Stimulated activated CD8-positive, alpha-beta memory T cell treated with anti-CD3 and anti-CD28 coated beads, Interleukin-15, amount 100 ng/mL, for 4 hours (primary cell): ENCODE data around the gene HCN2.
A peak's percentile ranks its signal among the peaks of the same experiment; 100 is the strongest.
"Not testable (repeated sequence)": the region's sequence is repeated elsewhere in the genome, so short reads cannot be mapped to it uniquely, and the experiment has no call there.

Experiments
- DNase-seq, 2 donors: peaks; one replicate each; pipeline ENCODE4 v3.0.0-alpha.2; 2020; ENCODE audit warnings: low read depth in 2 of 2

HCN2 gene

DNA sequence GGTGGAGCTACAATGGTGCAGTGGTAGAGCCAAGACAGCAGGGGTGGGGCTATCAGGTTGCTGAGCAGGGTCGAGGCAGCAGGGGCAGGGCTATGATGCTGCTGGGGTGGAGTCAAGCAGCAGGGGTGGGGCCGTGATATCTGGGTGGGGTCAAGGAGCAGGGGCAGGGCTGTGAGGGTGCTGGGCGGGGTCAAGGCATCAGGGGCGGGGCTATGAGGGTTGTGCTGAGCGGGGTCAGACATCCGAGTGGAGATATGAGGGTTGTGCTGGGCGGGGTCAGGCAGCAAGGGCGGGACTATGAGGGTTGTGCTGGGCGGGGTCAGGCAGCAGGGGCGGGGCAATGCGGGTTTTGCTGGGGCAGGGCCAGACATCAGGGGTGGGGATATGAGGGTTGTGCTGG, 14.7 kb downstream of the HCN2 start:
- no peak for DNase-seq

DNA sequence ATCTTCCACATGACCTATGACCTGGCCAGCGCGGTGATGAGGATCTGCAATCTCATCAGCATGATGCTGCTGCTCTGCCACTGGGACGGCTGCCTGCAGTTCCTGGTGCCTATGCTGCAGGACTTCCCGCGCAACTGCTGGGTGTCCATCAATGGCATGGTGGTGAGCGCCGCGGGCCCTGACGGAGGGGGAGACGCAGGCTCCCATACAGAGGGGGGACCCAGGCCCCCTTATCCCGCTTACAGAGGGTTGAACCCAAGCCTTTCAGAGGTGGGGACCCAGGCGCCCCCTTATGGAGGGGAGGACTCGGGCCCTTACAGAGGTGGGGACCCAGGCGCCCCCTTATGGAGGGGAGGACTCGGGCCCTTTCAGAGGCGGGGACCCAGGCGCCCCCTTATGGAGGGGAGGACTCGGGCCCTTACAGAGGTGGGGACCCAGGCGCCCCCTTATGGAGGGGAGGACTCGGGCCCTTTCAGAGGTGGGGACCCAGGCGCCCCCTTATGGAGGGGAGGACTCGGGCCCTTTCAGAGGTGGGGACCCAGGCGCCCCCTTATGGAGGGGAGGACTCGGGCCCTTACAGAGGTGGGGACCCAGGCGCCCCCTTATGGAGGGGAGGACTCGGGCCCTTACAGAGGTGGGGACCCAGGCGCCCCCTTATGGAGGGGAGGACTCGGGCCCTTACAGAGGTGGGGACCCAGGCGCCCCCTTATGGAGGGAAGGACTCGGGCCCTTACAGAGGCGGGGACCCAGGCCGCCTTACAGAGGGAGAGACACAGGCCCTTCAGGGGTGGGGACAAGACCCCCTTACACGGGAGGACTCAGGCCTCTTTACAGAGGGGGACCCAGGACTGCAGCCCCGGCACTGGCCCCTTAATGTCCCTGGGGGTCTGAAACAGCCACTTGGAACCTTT, 15.6 kb downstream of the HCN2 start:
- DNase-seq: not testable (repeated sequence)

- no peak for DNase-seq
Measured at GRCh38 chr19:607301-608154, 17.8 kb downstream of the HCN2 start.

GRCh38 chr19:608155-609003, 18.7 kb downstream of the HCN2 start:
- DNase-seq: no peak

DNA sequence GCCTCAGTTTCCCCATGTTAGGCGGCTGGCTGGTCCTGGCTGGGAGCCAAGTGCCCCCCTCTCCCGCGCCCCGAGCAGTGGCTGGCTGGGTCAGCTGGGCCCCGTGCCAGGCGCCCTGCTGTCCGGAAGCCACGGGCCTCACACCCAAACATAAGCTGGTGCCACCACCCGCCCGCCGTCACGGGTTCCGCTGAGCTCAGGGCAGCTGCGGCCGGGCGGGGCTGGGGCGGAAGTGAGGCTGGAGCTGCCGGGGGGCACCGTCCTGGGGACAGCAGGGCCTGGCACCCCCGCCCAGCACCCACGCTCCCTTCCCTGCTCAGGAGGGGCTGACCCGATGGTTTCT, 19.3 kb downstream of the HCN2 start:
- DNase-seq: no peak

DNA sequence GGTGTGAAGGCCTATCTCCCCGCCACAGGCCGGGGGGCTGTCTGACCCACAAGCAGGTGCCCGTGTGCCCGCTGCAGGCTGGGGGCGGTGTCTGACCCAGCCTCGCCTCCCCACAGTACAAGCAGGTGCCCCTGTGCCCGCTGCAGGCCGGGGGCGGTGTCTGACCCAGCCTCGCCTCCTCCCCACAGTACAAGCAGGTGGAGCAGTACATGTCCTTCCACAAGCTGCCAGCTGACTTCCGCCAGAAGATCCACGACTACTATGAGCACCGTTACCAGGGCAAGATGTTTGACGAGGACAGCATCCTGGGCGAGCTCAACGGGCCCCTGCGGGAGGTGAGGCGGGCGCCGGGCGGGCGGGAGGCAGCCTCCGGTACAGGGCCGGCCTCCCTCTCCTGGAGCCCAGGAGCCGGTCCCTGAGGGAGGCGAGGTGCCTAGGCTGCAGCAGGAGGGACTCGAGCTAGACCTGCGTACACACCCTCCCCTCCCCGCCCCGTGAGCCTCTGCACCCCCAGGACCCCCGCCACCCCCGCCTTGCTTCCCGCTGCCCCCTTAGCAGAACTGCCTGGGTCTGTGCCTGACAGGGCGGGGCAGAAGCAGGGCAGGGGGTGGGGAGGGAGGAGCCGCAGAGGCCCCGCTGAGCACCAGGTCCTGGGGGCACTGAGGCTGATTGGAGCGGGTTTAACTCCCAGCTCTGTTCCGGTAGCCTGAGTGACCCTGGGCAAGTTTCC, 20.6 kb downstream of the HCN2 start:
- DNase-seq: no peak

DNA sequence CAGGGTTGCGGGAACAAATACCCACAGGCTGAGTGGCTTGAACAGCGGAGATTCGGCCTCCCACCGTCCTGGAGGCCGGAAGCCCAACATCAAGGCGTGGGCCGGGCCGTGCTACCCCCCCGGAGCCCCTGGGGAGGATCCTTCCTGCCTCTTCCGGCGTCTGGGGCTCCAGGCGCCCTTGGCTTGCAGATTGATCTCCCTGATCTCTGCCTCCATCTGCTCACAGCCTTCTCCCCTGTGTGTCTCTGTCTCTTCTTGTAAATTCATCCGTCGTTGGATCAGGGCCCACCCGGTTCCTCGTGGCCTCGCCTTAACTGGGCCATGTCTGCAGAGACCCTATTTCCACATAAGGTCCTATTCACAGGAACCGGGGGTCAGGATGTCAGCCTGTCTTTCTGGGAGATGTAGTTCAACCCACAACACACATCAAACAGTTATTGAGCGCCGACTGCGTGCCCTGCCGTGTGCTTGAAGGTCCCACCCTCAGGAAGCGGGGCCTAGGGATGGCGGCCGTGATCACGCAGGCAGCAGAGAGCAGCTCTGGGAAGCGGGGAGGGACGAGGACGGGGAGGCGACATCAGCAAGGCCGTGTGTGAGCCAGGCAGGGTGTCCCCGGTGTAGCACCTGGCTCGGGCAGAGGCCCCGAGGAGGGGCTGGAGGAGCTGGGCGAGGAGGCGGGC, 21.3 kb downstream of the HCN2 start:
- DNase-seq: peak in 1 of 2 donors; percentile 12

GRCh38 chr19:611481-611868, 21.8 kb downstream of the HCN2 start:
- peak; percentile 43 to 63 for DNase-seq

DNA sequence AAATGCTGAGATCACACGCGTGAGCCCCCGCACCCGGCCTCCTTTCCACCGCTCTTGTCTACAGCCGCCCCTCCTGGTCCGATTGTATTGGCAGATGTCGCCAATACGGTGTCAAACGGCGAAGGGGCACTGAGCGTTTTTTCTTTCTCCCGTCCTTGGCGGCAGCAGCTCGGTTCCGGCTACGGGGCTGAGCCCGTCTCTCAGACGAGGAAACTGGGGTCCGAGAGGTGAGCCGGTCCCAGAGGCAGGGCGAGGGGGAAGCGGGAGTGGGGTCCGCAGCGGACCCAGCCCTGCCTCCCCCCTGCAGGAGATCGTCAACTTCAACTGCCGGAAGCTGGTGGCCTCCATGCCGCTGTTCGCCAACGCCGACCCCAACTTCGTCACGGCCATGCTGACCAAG, 23.3 kb downstream of the HCN2 start:
- DNase-seq: no peak

DNA sequence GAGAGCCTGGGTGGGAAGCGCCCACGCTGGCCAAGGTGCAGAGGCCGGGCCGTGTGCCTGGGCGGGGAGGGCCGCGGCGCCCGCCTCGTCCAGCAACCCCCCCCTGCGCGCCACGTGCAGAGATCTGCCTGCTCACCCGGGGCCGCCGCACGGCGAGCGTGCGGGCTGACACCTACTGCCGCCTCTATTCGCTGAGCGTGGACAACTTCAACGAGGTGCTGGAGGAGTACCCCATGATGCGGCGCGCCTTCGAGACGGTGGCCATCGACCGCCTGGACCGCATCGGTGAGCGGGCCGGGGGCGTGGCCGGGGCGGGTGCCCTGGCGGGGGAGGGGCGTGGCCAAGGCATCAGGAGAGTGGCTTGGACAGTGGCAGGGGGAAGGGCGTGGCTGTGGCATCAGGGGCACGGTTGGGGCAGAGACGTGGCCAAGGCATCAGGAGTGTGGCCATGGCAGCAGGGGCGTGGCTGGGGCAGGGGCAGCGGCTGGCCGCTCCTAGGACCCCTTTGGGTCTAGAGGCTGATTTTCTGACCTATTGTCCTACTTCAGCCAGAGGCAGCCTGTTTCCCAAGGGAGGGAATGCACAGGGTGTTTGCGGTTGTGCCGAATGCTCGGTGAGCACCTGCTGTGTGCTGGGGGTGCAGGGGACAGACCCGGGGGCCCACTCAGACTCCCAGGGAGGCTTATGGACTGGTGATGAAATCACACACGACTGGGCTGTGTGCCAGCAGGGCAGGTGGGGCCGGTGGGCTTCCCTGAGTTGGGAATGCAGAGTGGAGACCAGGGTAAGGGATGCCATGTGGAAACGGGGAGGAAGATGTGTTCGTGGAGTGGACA, 24.3 kb downstream of the HCN2 start:
- no peak for DNase-seq

DNA sequence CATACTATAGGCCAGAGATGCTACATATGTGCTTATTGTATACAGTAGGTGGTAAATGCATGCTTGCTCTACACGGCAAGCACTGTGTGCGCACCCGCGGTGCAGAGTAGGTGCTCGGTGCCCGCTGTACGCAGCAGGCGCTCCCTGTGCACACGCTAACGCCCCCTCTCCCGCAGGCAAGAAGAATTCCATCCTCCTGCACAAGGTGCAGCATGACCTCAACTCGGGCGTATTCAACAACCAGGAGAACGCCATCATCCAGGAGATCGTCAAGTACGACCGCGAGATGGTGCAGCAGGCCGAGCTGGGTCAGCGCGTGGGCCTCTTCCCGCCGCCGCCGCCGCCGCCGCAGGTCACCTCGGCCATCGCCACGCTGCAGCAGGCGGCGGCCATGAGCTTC, 25.9 kb downstream of the HCN2 start:
- no peak for DNase-seq

GRCh38 chr19:616062-616700, 26.5 kb downstream of the HCN2 start:
- no peak for DNase-seq

DNA sequence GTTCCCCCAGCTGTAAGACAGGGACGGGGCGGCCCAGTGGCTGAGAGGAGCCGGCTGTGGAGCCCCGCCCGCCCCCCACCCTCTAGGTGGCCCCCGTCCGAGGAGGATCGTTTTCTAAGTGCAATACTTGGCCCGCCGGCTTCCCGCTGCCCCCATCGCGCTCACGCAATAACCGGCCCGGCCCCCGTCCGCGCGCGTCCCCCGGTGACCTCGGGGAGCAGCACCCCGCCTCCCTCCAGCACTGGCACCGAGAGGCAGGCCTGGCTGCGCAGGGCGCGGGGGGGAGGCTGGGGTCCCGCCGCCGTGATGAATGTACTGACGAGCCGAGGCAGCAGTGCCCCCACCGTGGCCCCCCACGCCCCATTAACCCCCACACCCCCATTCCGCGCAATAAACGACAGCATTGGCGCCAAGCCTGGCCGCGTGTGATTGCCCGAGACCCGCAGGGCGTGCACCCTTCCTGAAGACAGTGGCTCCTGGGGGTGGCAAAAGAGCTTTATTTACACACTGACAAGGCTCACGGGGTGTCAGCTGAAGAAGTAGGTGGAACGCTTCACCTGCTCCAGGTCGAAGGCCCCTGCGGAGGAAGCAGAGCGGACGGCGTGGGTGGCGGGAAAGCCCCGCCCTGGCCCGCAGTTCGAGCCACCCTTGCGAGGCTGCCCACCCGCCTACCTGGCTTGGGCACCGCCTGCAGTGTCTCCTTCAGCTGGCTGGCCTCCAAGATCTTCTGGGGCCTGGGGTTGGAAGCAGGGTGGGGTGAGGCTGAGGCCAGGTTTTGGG, 27.3 kb downstream of the HCN2 start:
- DNase-seq: no peak

DNA sequence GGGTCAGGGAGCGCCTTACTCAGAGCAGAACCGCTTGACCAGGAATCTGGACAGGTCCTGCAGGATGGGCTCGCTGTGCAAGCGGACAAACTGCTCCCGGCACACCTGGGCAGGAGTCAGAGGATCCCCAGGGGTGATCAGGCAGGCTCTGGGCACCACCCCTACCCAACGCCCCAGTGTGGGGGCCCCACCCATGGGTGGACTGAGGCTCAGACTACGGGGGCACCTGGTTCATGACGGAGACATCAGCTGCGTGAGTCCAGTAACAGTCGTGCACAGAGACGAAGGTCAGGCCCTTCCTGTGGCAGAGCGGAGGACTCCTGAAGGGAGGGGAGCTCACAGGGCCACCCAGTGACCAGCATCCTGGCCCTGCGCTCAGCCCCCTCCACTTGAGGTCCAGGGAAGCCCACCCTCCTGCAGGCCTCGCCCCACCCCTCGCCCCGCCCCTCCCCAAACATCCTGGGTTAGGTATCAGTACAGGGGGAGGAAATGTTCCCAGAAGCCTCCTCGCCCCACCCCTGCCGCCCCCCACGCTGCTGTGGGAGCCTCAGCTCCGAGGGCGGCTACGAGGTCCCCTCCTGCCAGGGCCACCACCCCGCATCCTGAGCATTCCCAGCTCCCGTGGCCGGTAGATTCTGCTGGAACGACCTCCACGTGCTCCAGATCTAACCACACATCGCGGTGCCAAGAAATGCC, 28.0 kb downstream of the HCN2 start:
- no peak for DNase-seq

DNA sequence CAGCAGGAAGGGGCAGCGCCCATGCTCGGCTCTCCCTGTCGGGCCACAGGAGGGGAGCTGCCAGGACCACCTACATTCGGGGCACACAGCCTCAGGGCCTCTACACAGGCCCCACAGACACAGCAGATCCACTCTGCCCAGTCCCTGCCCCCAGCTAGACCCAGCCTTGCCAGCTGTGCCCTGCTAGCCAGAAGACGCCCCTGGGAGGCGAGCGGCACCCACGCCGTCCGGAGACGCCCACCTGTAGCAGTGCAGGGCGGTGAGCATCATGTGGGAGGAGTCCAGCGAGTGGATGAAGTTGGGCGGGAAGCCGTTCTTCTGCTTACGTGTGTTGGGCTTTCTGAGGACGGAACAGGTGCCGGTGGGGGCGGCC, 28.6 kb downstream of the HCN2 start:
- DNase-seq: no peak

DNA sequence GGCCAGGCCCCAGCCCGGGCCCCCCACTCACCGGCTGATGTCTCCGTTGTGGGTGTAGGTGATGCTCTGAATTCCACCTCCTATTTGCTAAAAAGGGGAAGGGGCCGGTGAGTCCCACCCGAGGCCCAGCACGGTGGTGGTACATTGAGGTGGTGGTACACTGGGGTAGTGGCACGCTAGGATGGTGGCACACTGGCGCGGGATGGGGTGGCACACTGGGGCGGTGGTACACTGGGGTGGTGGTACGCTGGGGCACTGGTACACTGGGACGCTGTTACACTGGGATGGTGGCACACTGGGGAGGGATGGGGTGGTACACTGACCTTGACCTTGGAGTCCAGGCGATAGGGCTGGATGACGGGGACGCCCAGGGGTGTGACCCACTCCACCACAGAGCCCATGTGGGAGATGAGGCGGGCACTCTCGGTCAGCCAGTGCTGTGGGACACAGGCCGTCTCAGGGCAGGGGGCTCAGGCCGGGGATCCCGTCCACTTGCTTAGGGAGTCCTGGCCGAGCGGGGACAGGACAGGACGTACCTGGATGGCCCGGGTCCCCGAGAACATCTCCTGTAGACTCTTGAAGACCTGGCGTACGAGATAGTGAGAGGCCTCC, 29.1 kb downstream of the HCN2 start:
- no peak for DNase-seq

DNA sequence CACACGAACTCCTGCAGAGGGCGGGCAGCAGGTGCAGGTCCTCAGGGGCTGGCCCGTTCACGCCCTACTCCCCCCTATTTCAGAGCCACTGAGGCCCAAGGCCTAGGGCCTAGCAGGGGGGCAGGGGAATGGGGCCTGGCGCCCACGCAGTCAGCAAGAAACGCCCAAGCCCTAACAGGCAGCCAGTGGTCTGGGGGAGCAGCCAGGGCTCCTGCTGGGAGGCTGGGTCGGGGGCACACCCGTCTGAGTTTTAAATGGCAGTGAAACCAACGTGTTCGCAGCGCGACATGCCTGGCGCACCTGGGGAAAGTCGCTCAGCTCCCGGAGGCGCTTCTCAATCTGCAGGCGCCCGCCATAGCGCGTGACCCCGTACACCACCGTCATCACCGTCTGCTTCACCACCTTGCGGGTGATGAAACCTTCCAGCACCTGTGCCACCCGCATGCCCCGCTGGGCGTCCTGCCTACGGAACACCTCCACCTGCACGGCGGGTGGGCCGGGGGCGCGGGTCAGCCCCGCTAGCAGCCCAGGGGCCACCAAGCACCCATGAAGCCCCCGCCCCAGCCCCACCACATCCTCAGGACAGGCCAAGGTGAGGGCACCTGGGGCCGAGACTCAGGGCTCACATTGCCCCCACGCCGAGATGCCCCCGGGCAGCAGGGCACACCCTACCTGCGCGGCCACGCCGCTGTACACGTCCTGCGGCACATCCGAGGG, 29.8 kb downstream of the HCN2 start:
- DNase-seq: no peak
